HepG2 (cell line): ENCODE results near the gene FCER1G. TPM values are rescaled to one million over a fixed set of nuclear protein-coding genes. Genes with fewer than 3 reads are reported as not detected.

ENCODE experiments used
- ATF7 ChIP-seq, 2 experiments: fragments of 450-650 bp in 1 of 2; sonication (generic) in 1 of 2; formaldehyde crosslinking in 1 of 2; IDR thresholded peaks; 2 replicates each; pipeline versions ENCODE4 v1.4.0 to v1.6.1; 2016 to 2020; ENCODE audit warnings: antibody characterized with exemption in 1 of 2, mild to moderate bottlenecking in 1 of 2, missing genetic modification reagents in 1 of 2
- ELF1 ChIP-seq: sonication (generic); formaldehyde crosslinking; IDR thresholded peaks from 2 replicates; pipeline ENCODE4 v1.4.0; 2020; ENCODE audit warnings: missing genetic modification reagents
- EZH2 ChIP-seq: conservative IDR thresholded peaks from 2 replicates; pipeline ENCODE4 v1.6.1; 2012; ENCODE audit warnings: mild to moderate bottlenecking, low read depth, low read length, moderate library complexity
- KLF16 ChIP-seq, 2 experiments: sonication (generic) in 1 of 2; formaldehyde crosslinking in 1 of 2; IDR thresholded peaks; 2 replicates each; pipeline versions ENCODE4 v1.6.1 to v1.8.0; 2016 to 2023; ENCODE audit warnings: missing genetic modification reagents in 2 of 2, missing compliant biosample characterization in 1 of 2
- MED8 ChIP-seq: sonication (generic); formaldehyde crosslinking; IDR thresholded peaks from 2 replicates; pipeline ENCODE4 v1.8.1; 2023; ENCODE audit warnings: mild to moderate bottlenecking, missing genetic modification reagents; ENCODE audit not compliant: insufficient replicate concordance
- NR2F1 ChIP-seq, 2 experiments: fragments of 450-650 bp in 1 of 2; formaldehyde crosslinking in 1 of 2; IDR thresholded peaks; 2 replicates each; pipeline versions ENCODE4 v1.5.0 to v1.6.1; 2016 to 2020; ENCODE audit warnings: mild to moderate bottlenecking in 1 of 2, missing compliant biosample characterization in 1 of 2, missing genetic modification reagents in 1 of 2, moderate library complexity in 1 of 2
- PRDM10 ChIP-seq: sonication (generic); formaldehyde crosslinking; IDR thresholded peaks from 2 replicates; pipeline ENCODE4 v1.4.0; 2020; ENCODE audit warnings: low read depth, missing genetic modification reagents
- RERE ChIP-seq: IDR thresholded peaks from 2 replicates; pipeline ENCODE4 v1.6.1; 2016; ENCODE audit warnings: low read depth, missing genetic modification reagents, missing compliant biosample characterization
- SOX5 ChIP-seq: IDR thresholded peaks from 2 replicates; pipeline ENCODE4 v1.6.1; 2016; ENCODE audit warnings: borderline replicate concordance
- TERF1 ChIP-seq: sonication (generic); formaldehyde crosslinking; IDR thresholded peaks from 2 replicates; pipeline ENCODE4 v1.8.0; 2022; ENCODE audit warnings: mild to moderate bottlenecking, missing genetic modification reagents, moderate library complexity
- U2AF2 ChIP-seq: fragments of 200-400 bp; formaldehyde crosslinking; IDR thresholded peaks from 2 replicates; pipeline ENCODE4 v1.6.1; 2017; ENCODE audit warnings: low read depth, mild to moderate bottlenecking, low read length
- ZFP62 ChIP-seq: sonication (generic); formaldehyde crosslinking; IDR thresholded peaks from 2 replicates; pipeline ENCODE4 v1.4.0; 2020; ENCODE audit warnings: missing genetic modification reagents
- ZNF253 ChIP-seq: sonication (generic); formaldehyde crosslinking; IDR thresholded peaks from 2 replicates; pipeline ENCODE4 v1.8.0; 2022; ENCODE audit warnings: mild to moderate bottlenecking, missing genetic modification reagents, borderline replicate concordance
- ZNF260 ChIP-seq: sonication (generic); formaldehyde crosslinking; IDR thresholded peaks from 2 replicates; pipeline ENCODE4 v1.4.0; 2020; ENCODE audit warnings: missing genetic modification reagents, low read depth, mild to moderate bottlenecking, borderline replicate concordance
- ZNF556 ChIP-seq: sonication (generic); formaldehyde crosslinking; IDR thresholded peaks from 2 replicates; pipeline ENCODE4 v1.4.0; 2020; ENCODE audit warnings: mild to moderate bottlenecking, missing genetic modification reagents, borderline replicate concordance
- ZNF577 ChIP-seq: sonication (generic); formaldehyde crosslinking; IDR thresholded peaks from 2 replicates; pipeline ENCODE4 v1.4.0; 2020; ENCODE audit warnings: mild to moderate bottlenecking, low read depth, missing genetic modification reagents, borderline replicate concordance
- ZNF709 ChIP-seq: sonication (generic); formaldehyde crosslinking; IDR thresholded peaks from 2 replicates; pipeline ENCODE4 v1.5.0; 2020; ENCODE audit warnings: mild to moderate bottlenecking, missing genetic modification reagents
- ZNF850 ChIP-seq: sonication (generic); formaldehyde crosslinking; conservative IDR thresholded peaks from 2 replicates; pipeline ENCODE4 v1.9.0; 2021; ENCODE audit warnings: mild to moderate bottlenecking, missing genetic modification reagents
- polyA plus RNA-seq, 8 experiments: library from polyadenylated mRNA; depleted of rRNA in 3 of 8; stranded (reverse) in 7 of 8; unstranded in 1 of 8; fragments of >200 nt; fragmentation: Illumina TruSeq in 4 of 8; extraction: Trizol in 4 of 8; gene quantifications; 2 replicates each; pipeline versions ENCODE4 v1.2.1 to v1.2.3, GENCODE V29; 2011 to 2016; ENCODE audit warnings: low read depth in 4 of 8, missing spikeins in 1 of 8, mixed read lengths in 1 of 8; ENCODE audit not compliant: insufficient read depth in 1 of 8
- total RNA-seq, 5 experiments: library from RNA; depleted of rRNA; stranded (reverse); fragments of >200 nt; fragmentation: Illumina TruSeq; extraction: Trizol; gene quantifications; 2 replicates each; pipeline ENCODE4 v1.2.3, GENCODE V29; 2016; ENCODE audit warnings: low read depth in 1 of 5

FCER1G gene
- total and polyA plus RNA-seq, 2 of the 13 experiments (the other 11 are each of a cell fraction or from before 2014, with no cell fraction given), result 1.3 to 6.4 TPM

- 0 out of 2 replicates have a peak, but pooled peaks have one; percentile 28 for TF ChIP-seq RERE (CRISPR knock-in tag)
- TF ChIP-seq ZNF850, result no peak
- TF ChIP-seq ELF1 (CRISPR knock-in tag), result no peak; the same call in 1 of the 2 replicates
- no peak for TF ChIP-seq TERF1 (CRISPR knock-in tag)
- TF ChIP-seq ZNF577 (CRISPR knock-in tag), result no peak
- no peak for TF ChIP-seq ZNF253 (CRISPR knock-in tag)
- no peak for TF ChIP-seq EZH2
- TF ChIP-seq NR2F1 (CRISPR knock-in tag; IDR thresholded peaks at IDR 0.05), result peak in 1 of 2 experiments; percentile 83; a peak in 2 of 4 replicates
- TF ChIP-seq ZNF709 (CRISPR knock-in tag), result peak; percentile 31; the same call in 1 of the 2 replicates
- TF ChIP-seq ZFP62 (CRISPR knock-in tag), result no peak
- no peak for TF ChIP-seq ZNF260 (CRISPR knock-in tag)
- TF ChIP-seq MED8 (CRISPR knock-in tag), result no peak
- TF ChIP-seq PRDM10 (CRISPR knock-in tag), result no peak
- TF ChIP-seq U2AF2, result no peak
- TF ChIP-seq ATF7 (IDR thresholded peaks at IDR 0.05), result no peak
- TF ChIP-seq ATF7 (CRISPR knock-in tag; IDR thresholded peaks at IDR 0.05), result no peak
- peak; percentile 52; the same call in 1 of the 2 replicates for TF ChIP-seq ZNF556 (CRISPR knock-in tag)
- peak; percentile 72; the same call in 1 of the 2 replicates for TF ChIP-seq SOX5
- TF ChIP-seq KLF16 (CRISPR knock-in tag; IDR thresholded peaks at IDR 0.05), result no peak
Measured at GRCh38 chr1:161238039-161238473, 23.0 kb downstream of the FCER1G start, which contains the start of gene NR1I3 (continued).
